Prostate gland (tissue), 2 donors: ENCODE measurements around the gene HRAS. TPM values are rescaled to one million over a fixed set of nuclear protein-coding genes. Genes with fewer than 3 reads are reported as not detected.

Source experiments
- DNase-seq: peaks from one replicate; pipeline ENCODE4 v3.0.0-alpha.2; 2019; ENCODE audit warnings: low spot score
- H3K27ac ChIP-seq, 2 donors: fragments of 200-600 bp; sonication (generic); 2 replicates each; pipeline ENCODE4 v1.5.1; 2017 to 2019
- H3K27me3 ChIP-seq: fragments of 200-600 bp; sonication (generic); replicated peaks from 2 replicates; pipeline ENCODE4 v1.5.1; 2019; ENCODE audit not compliant: insufficient read depth
- H3K36me3 ChIP-seq, 2 donors: fragments of 200-600 bp; sonication (generic); 1 replicate in 1 of 2; 2 replicates in 1 of 2; pipeline versions ENCODE4 v1.5.1 to v1.8.1; 2017 to 2019
- H3K4me1 ChIP-seq: fragments of 200-600 bp; sonication (generic); replicated peaks from 2 replicates; pipeline ENCODE4 v1.5.1; 2019
- H3K4me3 ChIP-seq, 2 donors: fragments of 200-600 bp; sonication (generic); 2 replicates each; pipeline ENCODE4 v1.5.1; 2017 to 2019
- H3K9me3 ChIP-seq: fragments of 200-600 bp; sonication (generic); 2 replicates; pipeline ENCODE4 v1.5.1; 2017
- POLR2A ChIP-seq: fragments of 450-650 bp; IDR thresholded peaks from one replicate; pipeline ENCODE4 v1.6.1; 2016; ENCODE audit warnings: antibody characterized with exemption, mild to moderate bottlenecking
- POLR2AphosphoS5 ChIP-seq: sonication (generic); formaldehyde crosslinking; IDR thresholded peaks from one replicate; pipeline ENCODE4 v1.6.1; 2017; ENCODE audit warnings: antibody characterized with exemption
- WGBS: methylation state at CpG from one replicate; pipeline ENCODE4 v1.1.5; 2018; 5-methylcytosine and 5-hydroxymethylcytosine counted together
- intact Hi-C: fragments of 100-400 bp; cut with DNase I; formaldehyde crosslinking; loops from one replicate; pipeline ENCODE4 v1.14.2; 2022
- total RNA-seq, 2 donors: library from RNA; depleted of rRNA; stranded (reverse); fragments of >200 nt; gene quantifications; one replicate each; pipeline ENCODE4 v1.1.0, GENCODE V29; 2016
- TF ChIP-seq, protein P1 (sequence below), 4 experiments: fragments of 200-600 bp in 2 of 4; fragments of 450-650 bp in 2 of 4; sonication (generic) in 2 of 4; IDR thresholded peaks; 1 replicate in 3 of 4; 2 replicates in 1 of 4; pipeline ENCODE4 v1.5.1; 2016 to 2019; ENCODE audit warnings: antibody characterized with exemption in 4 of 4, mild to moderate bottlenecking in 2 of 4, moderate library complexity in 2 of 4

The HRAS gene
- total RNA-seq, 2 donors from 2014 or later = 47.0 to 62.8 TPM

DNA sequence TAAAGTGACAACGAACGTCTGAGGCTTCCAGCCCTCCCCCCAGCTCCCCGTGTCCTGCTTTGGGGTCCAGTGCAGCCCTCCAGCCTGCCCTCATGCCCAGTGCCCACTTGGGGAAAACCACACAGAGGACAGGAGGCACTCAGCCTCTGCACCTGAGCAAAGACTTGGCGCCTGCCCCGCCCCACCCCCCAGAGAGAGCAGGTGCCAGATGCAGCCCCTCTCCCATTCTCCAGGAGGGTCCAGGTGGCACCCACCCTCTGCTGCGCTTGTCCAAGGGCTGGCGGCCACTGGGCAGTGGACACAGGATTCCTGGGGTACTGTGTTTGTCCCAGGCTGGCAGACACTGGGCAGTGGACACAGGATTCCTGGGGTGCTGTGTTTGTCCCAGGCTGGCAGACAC, 44.0 kb downstream of the HRAS start:
- Histone ChIP-seq H3K27me3 (no peaks in the 10 kb centered on the region), H3K4me1 (no peaks in the 10 kb centered on the region), H3K27ac (no peak overlapping the region), H3K36me3 (peaks cover 0 to 9% of the 10 kb centered on the region in 2 donors), H3K4me3 (no peak overlapping the region), H3K9me3 (no peaks in the 10 kb centered on the region)
- TF ChIP-seq, protein P1, sequence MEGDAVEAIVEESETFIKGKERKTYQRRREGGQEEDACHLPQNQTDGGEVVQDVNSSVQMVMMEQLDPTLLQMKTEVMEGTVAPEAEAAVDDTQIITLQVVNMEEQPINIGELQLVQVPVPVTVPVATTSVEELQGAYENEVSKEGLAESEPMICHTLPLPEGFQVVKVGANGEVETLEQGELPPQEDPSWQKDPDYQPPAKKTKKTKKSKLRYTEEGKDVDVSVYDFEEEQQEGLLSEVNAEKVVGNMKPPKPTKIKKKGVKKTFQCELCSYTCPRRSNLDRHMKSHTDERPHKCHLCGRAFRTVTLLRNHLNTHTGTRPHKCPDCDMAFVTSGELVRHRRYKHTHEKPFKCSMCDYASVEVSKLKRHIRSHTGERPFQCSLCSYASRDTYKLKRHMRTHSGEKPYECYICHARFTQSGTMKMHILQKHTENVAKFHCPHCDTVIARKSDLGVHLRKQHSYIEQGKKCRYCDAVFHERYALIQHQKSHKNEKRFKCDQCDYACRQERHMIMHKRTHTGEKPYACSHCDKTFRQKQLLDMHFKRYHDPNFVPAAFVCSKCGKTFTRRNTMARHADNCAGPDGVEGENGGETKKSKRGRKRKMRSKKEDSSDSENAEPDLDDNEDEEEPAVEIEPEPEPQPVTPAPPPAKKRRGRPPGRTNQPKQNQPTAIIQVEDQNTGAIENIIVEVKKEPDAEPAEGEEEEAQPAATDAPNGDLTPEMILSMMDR (IDR thresholded peaks at IDR 0.05) = no peak
- TF ChIP-seq POLR2A (no peak), POLR2AphosphoS5 (no peak)
- intact Hi-C loops = no loop called here
- DNase-seq = no peak
- WGBS = 76% methylated on average over 7 of the region's 7 CpGs

DNA sequence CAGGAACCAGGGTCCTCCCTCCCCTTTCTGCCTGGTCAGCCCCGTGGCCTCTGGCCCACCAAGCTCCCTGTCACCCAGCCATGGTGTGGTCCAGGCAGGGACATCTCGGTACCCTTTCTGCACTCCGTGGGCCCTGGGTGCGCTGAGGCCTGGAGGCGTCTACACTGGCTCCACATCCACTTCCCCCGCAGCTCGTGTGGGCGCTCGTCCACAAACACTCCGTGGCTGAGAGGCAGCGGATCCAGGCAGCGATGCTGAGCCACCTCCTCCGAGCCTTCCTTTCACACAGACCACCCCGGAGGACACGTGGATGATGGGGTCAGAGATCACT, 44.5 kb downstream of the HRAS start:
- no peak overlapping the region for H3K27ac ChIP-seq
- no peak overlapping the region for H3K4me3 ChIP-seq
- no peak for DNase-seq
- peaks cover 0 to 9% of the 10 kb centered on the region in 2 donors for H3K36me3 ChIP-seq
- intact Hi-C loops = no loop called here
- WGBS = 91% methylated on average over 15 of the region's 15 CpGs
- H3K4me1 ChIP-seq = no peaks in the 10 kb centered on the region
- TF ChIP-seq POLR2A (no peak), POLR2AphosphoS5 (no peak)
- TF ChIP-seq, protein P1 (IDR thresholded peaks at IDR 0.05) = no peak
- no peaks in the 10 kb centered on the region for H3K9me3 ChIP-seq
- H3K27me3 ChIP-seq = no peaks in the 10 kb centered on the region

GRCh38 chr11:490186-490929, 45.0 kb downstream of the HRAS start:
- DNase-seq = no peak
- TF ChIP-seq, protein P1 (IDR thresholded peaks at IDR 0.05) = no peak
- no peak for TF ChIP-seq POLR2A
- TF ChIP-seq POLR2AphosphoS5 = no peak
- WGBS = 92% methylated on average over 38 of the region's 38 CpGs
- Histone ChIP-seq H3K27me3 (no peaks in the 10 kb centered on the region), H3K36me3 (peaks cover 0 to 9% of the 10 kb centered on the region in 2 donors), H3K9me3 (no peaks in the 10 kb centered on the region), H3K27ac (no peak overlapping the region), H3K4me1 (no peaks in the 10 kb centered on the region), H3K4me3 (no peak overlapping the region)
- intact Hi-C loops = no loop called here

DNA sequence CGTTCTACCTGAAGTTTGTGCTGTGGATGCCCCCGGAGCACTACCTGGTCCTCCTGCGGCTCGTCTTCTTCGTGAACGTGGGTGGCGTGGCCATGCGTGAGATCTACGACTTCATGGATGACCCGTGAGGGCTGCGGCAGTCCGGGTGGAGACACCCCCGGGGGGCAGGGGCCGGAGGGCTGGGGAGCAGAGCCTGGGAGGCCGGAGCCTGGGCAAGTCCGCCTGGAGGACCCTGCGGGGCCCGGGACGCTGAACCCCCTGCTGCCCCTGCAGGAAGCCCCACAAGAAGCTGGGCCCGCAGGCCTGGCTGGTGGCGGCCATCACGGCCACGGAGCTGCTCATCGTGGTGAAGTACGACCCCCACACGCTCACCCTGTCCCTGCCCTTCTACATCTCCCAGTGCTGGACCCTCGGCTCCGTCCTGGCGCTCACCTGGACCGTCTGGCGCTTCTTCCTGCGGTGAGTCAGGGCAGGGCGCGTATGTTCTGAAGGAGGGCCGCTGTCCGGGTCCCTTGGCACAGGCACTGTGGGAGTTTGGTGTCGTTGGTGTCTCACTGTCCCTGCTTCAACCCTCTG, 45.7 kb downstream of the HRAS start:
- TF ChIP-seq POLR2A = no peak
- TF ChIP-seq POLR2AphosphoS5 = no peak
- TF ChIP-seq, protein P1 (IDR thresholded peaks at IDR 0.05) = no peak
- Histone ChIP-seq H3K36me3 (peaks cover 0 to 6% of the 10 kb centered on the region in 2 donors), H3K9me3 (no peaks in the 10 kb centered on the region), H3K27ac (no peak overlapping the region), H3K27me3 (no peaks in the 10 kb centered on the region), H3K4me3 (no peak overlapping the region), H3K4me1 (no peaks in the 10 kb centered on the region)
- 93% methylated on average over 37 of the region's 37 CpGs for WGBS
- no peak for DNase-seq
- intact Hi-C loops = no loop called here

- 90% methylated on average over 18 of the region's 19 CpGs for WGBS
- H3K4me3 ChIP-seq = no peak overlapping the region
- no peak overlapping the region for H3K27ac ChIP-seq
- H3K36me3 ChIP-seq = no peaks in the 10 kb centered on the region
- intact Hi-C loops = no loop called here
- no peaks in the 10 kb centered on the region for H3K27me3 ChIP-seq
- no peak for TF ChIP-seq POLR2A
- TF ChIP-seq POLR2AphosphoS5 = no peak
- TF ChIP-seq, protein P1 (IDR thresholded peaks at IDR 0.05) = no peak
- H3K9me3 ChIP-seq = no peaks in the 10 kb centered on the region
- no peak for DNase-seq
- H3K4me1 ChIP-seq = no peaks in the 10 kb centered on the region
Observed at GRCh38 chr11:488992-489391, 46.4 kb downstream of the HRAS start.
